GM20431 (cell line): ENCODE results near the gene VBP1.
"Not testable (repeated sequence)": the region's sequence is repeated elsewhere in the genome, so short reads cannot be mapped to it uniquely, and the experiment has no call there.

Source experiments
- in situ Hi-C: fragments of 300-500 bp; cut with MseI, MboI; formaldehyde crosslinking; loops from one replicate; pipeline ENCODE4 v1.15.0; 2020; ENCODE audit warnings: low sequenced_read_pairs; ENCODE audit not compliant: unreplicated experiment

The VBP1 gene

GRCh38 chrX:155216179-155216939 is at the start of gene VBP1:
Gene VBP1 (plus strand): TSS chrX:155216460. CDS start chrX:155216483, 23 bp downstream.
- in situ Hi-C loops: no loop called here

- in situ Hi-C loops: no loop called here
Measured at GRCh38 chrX:155169881-155170280, 46.4 kb upstream of the VBP1 start.

- in situ Hi-C loops: no loop called here
Measured at GRCh38 chrX:155179346-155179997, 36.8 kb upstream of the VBP1 start.

GRCh38 chrX:155188786-155189185 is 27.5 kb upstream of the VBP1 start:
- in situ Hi-C loops: no loop called here

GRCh38 chrX:155211208-155211607 is 5.1 kb upstream of the VBP1 start:
- in situ Hi-C loops: no loop called here

- in situ Hi-C loops: no loop called here
Measured at GRCh38 chrX:155213731-155214130, 2.5 kb upstream of the VBP1 start.

- in situ Hi-C loops: no loop called here
Measured at GRCh38 chrX:155215443-155216178, 649 bp upstream of the VBP1 start.

- in situ Hi-C loops: no loop called here
Measured at GRCh38 chrX:155216940-155217440, 730 bp downstream of the VBP1 start.

- in situ Hi-C loops: no loop called here
Measured at GRCh38 chrX:155218777-155219176, 2.5 kb downstream of the VBP1 start.

- in situ Hi-C loops: no loop called here
Measured at GRCh38 chrX:155221351-155221750, 5.1 kb downstream of the VBP1 start.

GRCh38 chrX:155223746-155224145 is 7.5 kb downstream of the VBP1 start:
- in situ Hi-C loops: not testable (repeated sequence)

- in situ Hi-C loops: no loop called here
Measured at GRCh38 chrX:155225774-155226173, 9.5 kb downstream of the VBP1 start.

- in situ Hi-C loops: no loop called here
Measured at GRCh38 chrX:155231163-155231562, 14.9 kb downstream of the VBP1 start.

GRCh38 chrX:155235891-155236290 is 19.6 kb downstream of the VBP1 start:
- in situ Hi-C loops: no loop called here

- in situ Hi-C loops: no loop called here
Measured at GRCh38 chrX:155237719-155238118, 21.5 kb downstream of the VBP1 start.

GRCh38 chrX:155242300-155242699 is 26.0 kb downstream of the VBP1 start:
- in situ Hi-C loops: no loop called here

GRCh38 chrX:155246748-155247147 is 30.5 kb downstream of the VBP1 start:
- in situ Hi-C loops: no loop called here

GRCh38 chrX:155247497-155247896 is 31.2 kb downstream of the VBP1 start:
- in situ Hi-C loops: no loop called here

- in situ Hi-C loops: no loop called here
Measured at GRCh38 chrX:155251391-155251790, 35.1 kb downstream of the VBP1 start.

GRCh38 chrX:155259752-155260151 is 43.5 kb downstream of the VBP1 start:
- in situ Hi-C loops: no loop called here
